IMR-90 (cell line): ENCODE measurements around the gene FAM163B. TPM values are rescaled to one million over a fixed set of nuclear protein-coding genes. Genes with fewer than 3 reads are reported as not detected.

Experiments
- ATAC-seq: fragments of 200-7000 bp; cut with Tn5 transposase; 2 replicates; pipeline ENCODE4 v1.9.1; 2020; ENCODE audit warnings: low read depth, mild to moderate bottlenecking, moderate library complexity
- BruUV-seq: library from RNA; stranded (reverse); fragments of 400-500 nt; replicated peaks from 2 replicates; lab custom pipeline; 2021; lab: Mats Ljungman, UMichigan
- CTCF ChIA-PET: fragments of 300-600 bp; formaldehyde crosslinking; extraction: SDS; loops from one replicate; lab custom pipeline; 2021; ENCODE audit warnings: antibody characterized with exemption; lab: Yijun Ruan, JAX
- POLR2A ChIA-PET: fragments of 300-600 bp; sonication (Branson Sonifier 250); formaldehyde crosslinking; loops from one replicate; lab custom pipeline; 2022; ENCODE audit warnings: antibody characterized with exemption; ENCODE audit not compliant: unreplicated experiment; lab: Charles Lee
- DNase-seq: peaks from one replicate; pipeline ENCODE4 v3.0.0; 2013
- H2AFZ ChIP-seq: replicated peaks from 2 replicates; pipeline ENCODE3; 2013; ENCODE audit warnings: low read length, mild to moderate bottlenecking; ENCODE audit not compliant: poor library complexity
- H2AK5ac ChIP-seq: 2 replicates; pipeline ENCODE4 v1.6.1; 2013; ENCODE audit warnings: low read depth, low read length, inconsistent platforms
- H2AK9ac ChIP-seq: replicated peaks from 2 replicates; pipeline ENCODE3; 2013; ENCODE audit warnings: mild to moderate bottlenecking, low read depth, low read length, moderate library complexity; ENCODE audit not compliant: poor library complexity
- H2BK120ac ChIP-seq: 2 replicates; pipeline ENCODE4 v1.6.1; 2013; ENCODE audit warnings: low read depth, low read length, inconsistent platforms
- H2BK15ac ChIP-seq: 3 replicates; pipeline ENCODE4 v1.6.1; 2013; ENCODE audit warnings: low read depth, low read length, inconsistent platforms
- H2BK20ac ChIP-seq: 2 replicates; pipeline ENCODE4 v1.6.1; 2013; ENCODE audit warnings: low read depth, mild to moderate bottlenecking, inconsistent platforms, low read length, moderate library complexity
- H2BK5ac ChIP-seq: 2 replicates; pipeline ENCODE4 v1.6.1; 2013; ENCODE audit warnings: mild to moderate bottlenecking, low read depth, low read length, inconsistent platforms; ENCODE audit not compliant: poor library complexity, severe bottlenecking
- H3K14ac ChIP-seq: replicated peaks from 2 replicates; pipeline ENCODE4 v1.6.1; 2013; ENCODE audit warnings: low read depth, low read length, inconsistent platforms
- H3K18ac ChIP-seq: 2 replicates; pipeline ENCODE4 v1.6.1; 2013; ENCODE audit warnings: low read depth, low read length, control low read depth
- H3K23ac ChIP-seq: 2 replicates; pipeline ENCODE4 v1.6.1; 2013; ENCODE audit warnings: low read depth, low read length, inconsistent platforms
- H3K27ac ChIP-seq: 2 replicates; pipeline ENCODE4 v1.5.1; 2013; ENCODE audit warnings: mild to moderate bottlenecking, control low read depth, low read length; ENCODE audit not compliant: insufficient read depth
- H3K27me3 ChIP-seq: 2 replicates; pipeline ENCODE4 v1.6.1; 2013; ENCODE audit warnings: low read length; ENCODE audit not compliant: control insufficient read depth, insufficient read depth
- H3K36me3 ChIP-seq: 2 replicates; pipeline ENCODE4 v1.6.1; 2013; ENCODE audit warnings: low read length, mixed read lengths; ENCODE audit not compliant: control insufficient read depth, insufficient read depth
- H3K4ac ChIP-seq: 2 replicates; pipeline ENCODE4 v1.6.1; 2013; ENCODE audit warnings: low read depth, low read length, inconsistent platforms
- H3K4me1 ChIP-seq: 2 replicates; pipeline ENCODE4 v1.6.1; 2013; ENCODE audit warnings: low read length, mixed read lengths; ENCODE audit not compliant: control insufficient read depth, insufficient read depth
- H3K4me2 ChIP-seq: 2 replicates; pipeline ENCODE4 v1.6.1; 2013; ENCODE audit warnings: low read depth, mild to moderate bottlenecking, control low read depth, low read length, moderate library complexity
- H3K4me3 ChIP-seq: 2 replicates; pipeline ENCODE4 v1.5.1; 2013; ENCODE audit warnings: low read depth, mild to moderate bottlenecking, control low read depth, low read length, moderate library complexity; ENCODE audit not compliant: insufficient read depth
- H3K56ac ChIP-seq: 2 replicates; pipeline ENCODE4 v1.6.1; 2013; ENCODE audit warnings: low read length, inconsistent platforms; ENCODE audit not compliant: insufficient read depth; ENCODE audit errors: extremely low read depth
- H3K79me1 ChIP-seq, 2 experiments: 2 replicates each; pipeline ENCODE4 v1.6.1; 2013; ENCODE audit warnings: low read length in 2 of 2, inconsistent platforms in 1 of 2, low read depth in 1 of 2
- H3K9ac ChIP-seq: 2 replicates; pipeline ENCODE4 v1.6.1; 2013; ENCODE audit warnings: low read depth, low read length, control low read depth
- H3K9me1 ChIP-seq: 2 replicates; pipeline ENCODE4 v1.6.1; 2013; ENCODE audit warnings: low read length, inconsistent platforms; ENCODE audit not compliant: insufficient read depth
- H3K9me3 ChIP-seq: 2 replicates; pipeline ENCODE4 v1.6.1; 2013; ENCODE audit warnings: low read length; ENCODE audit not compliant: control insufficient read depth, insufficient read depth
- H4K20me1 ChIP-seq: 2 replicates; pipeline ENCODE4 v1.6.1; 2013; ENCODE audit warnings: low read length, inconsistent platforms; ENCODE audit not compliant: insufficient read depth
- H4K5ac ChIP-seq: 2 replicates; pipeline ENCODE4 v1.6.1; 2013; ENCODE audit warnings: mild to moderate bottlenecking, low read depth, low read length, control low read depth
- H4K8ac ChIP-seq, 2 experiments: 2 replicates each; pipeline ENCODE4 v1.6.1; 2013; ENCODE audit warnings: low read depth in 2 of 2, low read length in 2 of 2, control low read depth in 1 of 2, inconsistent platforms in 1 of 2
- H4K91ac ChIP-seq: 2 replicates; pipeline ENCODE4 v1.6.1; 2013; ENCODE audit warnings: low read depth, low read length, inconsistent platforms; ENCODE audit not compliant: insufficient read depth
- BHLHE40 ChIP-seq: fragments of 150-350 bp; IDR thresholded peaks from 2 replicates; pipeline ENCODE4 v1.6.1; 2016; ENCODE audit warnings: mild to moderate bottlenecking, low read depth, low read length
- CEBPB ChIP-seq: IDR thresholded peaks from 2 replicates; pipeline ENCODE4 v1.6.1; 2012; ENCODE audit warnings: low read depth, low read length, improper control_type of control experiment
- ELK1 ChIP-seq: fragments of 150-350 bp; IDR thresholded peaks from 2 replicates; pipeline ENCODE4 v1.6.1; 2016; ENCODE audit warnings: low read depth, mild to moderate bottlenecking, low read length, moderate library complexity, borderline replicate concordance
- FOS ChIP-seq: fragments of 150-350 bp; IDR thresholded peaks from 2 replicates; pipeline ENCODE4 v1.6.1; 2016; ENCODE audit warnings: low read depth, low read length
- MAZ ChIP-seq: IDR thresholded peaks from 2 replicates; pipeline ENCODE4 v1.6.1; 2012; ENCODE audit warnings: low read depth, mild to moderate bottlenecking, low read length, improper control_type of control experiment, moderate library complexity, borderline replicate concordance
- MXI1 ChIP-seq: IDR thresholded peaks from 2 replicates; pipeline ENCODE4 v1.6.1; 2012; ENCODE audit warnings: low read depth, mild to moderate bottlenecking, low read length, moderate library complexity, borderline replicate concordance
- NFE2L2 ChIP-seq: fragments of 150-350 bp; IDR thresholded peaks from 2 replicates; pipeline ENCODE4 v1.6.1; 2016; ENCODE audit warnings: low read depth, mild to moderate bottlenecking, low read length
- RAD21 ChIP-seq: IDR thresholded peaks from 2 replicates; pipeline ENCODE4 v1.6.1; 2012; ENCODE audit warnings: low read length, improper control_type of control experiment
- RFX5 ChIP-seq: IDR thresholded peaks from 2 replicates; pipeline ENCODE4 v1.8.0; 2012; ENCODE audit warnings: low read depth, mild to moderate bottlenecking, low read length, moderate library complexity
- SMC3 ChIP-seq: fragments of 150-350 bp; IDR thresholded peaks from 2 replicates; pipeline ENCODE4 v1.6.1; 2016; ENCODE audit warnings: low read depth, mild to moderate bottlenecking, antibody characterized with exemption, low read length, moderate library complexity
- WGBS, 2 experiments: methylation state at CpG; one replicate each; pipeline versions ENCODE4 v1.1.5 to v1.1.7; 2013; ENCODE audit warnings: missing lambda C conversion rate in 2 of 2; ENCODE audit not compliant: insufficient read length in 1 of 2; ENCODE audit errors: extremely low coverage in 2 of 2; 5-methylcytosine and 5-hydroxymethylcytosine counted together
- dilution Hi-C: fragments of 300-500 bp; cut with HindIII; formaldehyde crosslinking; loops from one replicate; pipeline ENCODE4 v1.14.3; 2018; ENCODE audit warnings: low sequenced_read_pairs; ENCODE audit not compliant: unreplicated experiment
- in situ Hi-C: fragments of 300-500 bp; cut with MboI; formaldehyde crosslinking; loops from 3 replicates; pipeline ENCODE4 v1.14.3; 2019; ENCODE audit warnings: low sequenced_read_pairs, inconsistent platforms, mixed read lengths
- intact Hi-C: fragments of 100-400 bp; cut with micrococcal nuclease; formaldehyde crosslinking; loops from 2 replicates; pipeline ENCODE4 v1.10.0; 2022
- polyA plus RNA-seq, 3 experiments: library from polyadenylated mRNA; depleted of rRNA; stranded (reverse); fragments of >200 nt; gene quantifications; 2 replicates each; pipeline ENCODE4 v1.2.3, GENCODE V29; 2012; ENCODE audit warnings: low replicate concordance in 1 of 3
- total RNA-seq: library from RNA; depleted of rRNA; stranded (reverse); fragments of >200 nt; gene quantifications from 2 replicates; pipeline ENCODE4 v1.2.3, GENCODE V29; 2012

The FAM163B gene
- total and polyA plus RNA-seq, 2 of the 4 experiments (the other 2 are of a cell fraction) = not detected

GRCh38 chr9:133615606-133616188 is 6.5 kb upstream of the FAM163B start:
- no peaks in the 10 kb centered on the region for H3K36me3 ChIP-seq
- no peak overlapping the region for H2AK9ac ChIP-seq
- BruUV-seq = no TSS peak
- no peaks in the 10 kb centered on the region for H3K79me1 ChIP-seq
- H2BK120ac ChIP-seq = no peak overlapping the region
- 54% methylated on average over 7 of the region's 13 CpGs; no CpG with 5 or more reads in 1 of the 2 experiments for WGBS, 2 experiments
- H2BK15ac ChIP-seq = no peak overlapping the region
- H3K27me3 ChIP-seq = peaks cover 53% of the 10 kb centered on the region
- no peak overlapping the region for H4K5ac ChIP-seq
- H2AFZ ChIP-seq = no peak overlapping the region
- H4K20me1 ChIP-seq = no peaks in the 10 kb centered on the region
- H3K4me1 ChIP-seq = no peaks in the 10 kb centered on the region
- H3K9me1 ChIP-seq = no peaks in the 10 kb centered on the region
- H3K14ac ChIP-seq = no peak overlapping the region
- ChIA-PET POLR2A (no interaction called here), CTCF (no interaction called here)
- dilution Hi-C loops (no loop called here), in situ Hi-C loops (no loop called here), intact Hi-C loops (no loop called here)
- H3K27ac ChIP-seq = no peak overlapping the region
- H3K18ac ChIP-seq = no peak overlapping the region
- TF ChIP-seq SMC3 (no peak), RFX5 (no peak), CEBPB (no peak), MAZ (no peak), NFE2L2 (no peak), RAD21 (no peak), MXI1 (no peak), FOS (no peak), ELK1 (no peak), BHLHE40 (no peak)
- no peak overlapping the region for H2AK5ac ChIP-seq
- H3K4ac ChIP-seq = no peak overlapping the region
- H2BK20ac ChIP-seq = no peak overlapping the region
- DNase-seq (no peak), ATAC-seq (no peak)
- no peak overlapping the region for H3K4me3 ChIP-seq
- no peak overlapping the region for H3K4me2 ChIP-seq
- H3K56ac ChIP-seq = no peak overlapping the region
- H3K9me3 ChIP-seq = no peaks in the 10 kb centered on the region
- no peak overlapping the region for H2BK5ac ChIP-seq
- no peak overlapping the region for H4K91ac ChIP-seq
- no peak overlapping the region for H3K23ac ChIP-seq
- no peak overlapping the region for H4K8ac ChIP-seq
- no peak overlapping the region for H3K9ac ChIP-seq
